ENCODE data around the gene PDZD7. TPM values are rescaled to one million over a fixed set of nuclear protein-coding genes. Genes with fewer than 3 reads are reported as not detected.
A peak's percentile ranks its signal among the peaks of the same experiment; 100 is the strongest.

The PDZD7 gene
- total and polyA plus RNA-seq, 9 of the 15 experiments (the other 6 are each of a cell fraction or from before 2014, with no cell fraction given): 0.04 to 0.24 (median 0.08) TPM; not detected in 3

DNA sequence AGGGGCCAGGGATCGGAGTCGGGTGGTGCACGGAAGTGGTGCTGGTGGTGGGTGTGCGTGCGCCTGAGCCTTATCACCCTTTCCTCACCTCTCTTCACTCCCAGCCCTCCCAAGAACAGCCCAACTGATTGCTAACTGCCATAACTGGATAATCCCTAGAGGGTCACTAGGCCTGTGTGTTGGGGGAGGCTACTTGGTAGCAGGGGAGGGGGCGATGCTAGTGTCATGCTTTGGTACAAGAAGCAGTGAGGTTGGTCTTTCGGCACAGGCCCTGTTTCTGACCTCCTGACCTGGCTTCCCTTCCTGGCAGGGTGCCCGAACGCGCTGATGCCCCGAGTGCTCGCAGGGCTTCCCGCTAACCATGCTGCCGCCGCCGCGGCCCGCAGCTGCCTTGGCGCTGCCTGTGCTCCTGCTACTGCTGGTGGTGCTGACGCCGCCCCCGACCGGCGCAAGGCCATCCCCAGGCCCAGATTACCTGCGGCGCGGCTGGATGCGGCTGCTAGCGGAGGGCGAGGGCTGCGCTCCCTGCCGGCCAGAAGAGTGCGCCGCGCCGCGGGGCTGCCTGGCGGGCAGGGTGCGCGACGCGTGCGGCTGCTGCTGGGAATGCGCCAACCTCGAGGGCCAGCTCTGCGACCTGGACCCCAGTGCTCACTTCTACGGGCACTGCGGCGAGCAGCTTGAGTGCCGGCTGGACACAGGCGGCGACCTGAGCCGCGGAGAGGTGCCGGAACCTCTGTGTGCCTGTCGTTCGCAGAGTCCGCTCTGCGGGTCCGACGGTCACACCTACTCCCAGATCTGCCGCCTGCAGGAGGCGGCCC is 31.5 kb upstream of the PDZD7 start (continued):
- TF ChIP-seq MTA3 (IDR thresholded peaks at IDR 0.05; ENCODE audit: borderline replicate concordance) (peak; percentile 77), CAMTA2 (CRISPR knock-in tag; conservative IDR thresholded peaks at IDR 0.05) (no peak), POU5F1 (IDR thresholded peaks at IDR 0.05; ENCODE audit: borderline replicate concordance, low read depth, low read length, partially characterized antibody) (no peak), NFIX (CRISPR knock-in tag; IDR thresholded peaks at IDR 0.05; ENCODE audit: low read depth) (no peak), SOX6 (IDR thresholded peaks at IDR 0.05) (0 out of 2 replicates have a peak, but pooled peaks have one; percentile 36), HIVEP1 (CRISPR knock-in tag; IDR thresholded peaks at IDR 0.05) (no peak), SREBF2 (CRISPR knock-in tag; IDR thresholded peaks at IDR 0.05) (no peak), ZNF75A (CRISPR knock-in tag; IDR thresholded peaks at IDR 0.05) (no peak), ILK (tag; IDR thresholded peaks at IDR 0.05; ENCODE audit: borderline replicate concordance, low read depth) (no peak), SMAD2 (IDR thresholded peaks at IDR 0.05; ENCODE audit: low read depth, low read length) (no peak), NCOR1 (IDR thresholded peaks at IDR 0.05) (no peak), ZNF785 (CRISPR knock-in tag; IDR thresholded peaks at IDR 0.05) (no peak), TBL1XR1 (IDR thresholded peaks at IDR 0.05; ENCODE audit: low read length in 2 of 2) (no peak), HDAC2 (IDR thresholded peaks at IDR 0.05) (no peak)
- TF ChIP-seq, protein P1, sequence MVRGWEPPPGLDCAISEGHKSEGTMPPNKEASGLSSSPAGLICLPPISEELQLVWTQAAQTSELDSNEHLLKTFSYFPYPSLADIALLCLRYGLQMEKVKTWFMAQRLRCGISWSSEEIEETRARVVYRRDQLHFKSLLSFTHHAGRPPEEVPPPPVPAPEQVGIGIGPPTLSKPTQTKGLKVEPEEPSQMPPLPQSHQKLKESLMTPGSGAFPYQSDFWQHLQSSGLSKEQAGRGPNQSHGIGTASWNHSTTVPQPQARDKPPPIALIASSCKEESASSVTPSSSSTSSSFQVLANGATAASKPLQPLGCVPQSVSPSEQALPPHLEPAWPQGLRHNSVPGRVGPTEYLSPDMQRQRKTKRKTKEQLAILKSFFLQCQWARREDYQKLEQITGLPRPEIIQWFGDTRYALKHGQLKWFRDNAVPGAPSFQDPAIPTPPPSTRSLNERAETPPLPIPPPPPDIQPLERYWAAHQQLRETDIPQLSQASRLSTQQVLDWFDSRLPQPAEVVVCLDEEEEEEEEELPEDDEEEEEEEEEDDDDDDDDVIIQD (CRISPR knock-in tag; IDR thresholded peaks at IDR 0.05): no peak
- TF ChIP-seq, protein P2, sequence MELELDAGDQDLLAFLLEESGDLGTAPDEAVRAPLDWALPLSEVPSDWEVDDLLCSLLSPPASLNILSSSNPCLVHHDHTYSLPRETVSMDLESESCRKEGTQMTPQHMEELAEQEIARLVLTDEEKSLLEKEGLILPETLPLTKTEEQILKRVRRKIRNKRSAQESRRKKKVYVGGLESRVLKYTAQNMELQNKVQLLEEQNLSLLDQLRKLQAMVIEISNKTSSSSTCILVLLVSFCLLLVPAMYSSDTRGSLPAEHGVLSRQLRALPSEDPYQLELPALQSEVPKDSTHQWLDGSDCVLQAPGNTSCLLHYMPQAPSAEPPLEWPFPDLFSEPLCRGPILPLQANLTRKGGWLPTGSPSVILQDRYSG (tag; conservative IDR thresholded peaks at IDR 0.05; ENCODE audit: low read depth): 0 out of 2 replicates have a peak, but pooled peaks have one; percentile 41
- TF ChIP-seq, protein P3, sequence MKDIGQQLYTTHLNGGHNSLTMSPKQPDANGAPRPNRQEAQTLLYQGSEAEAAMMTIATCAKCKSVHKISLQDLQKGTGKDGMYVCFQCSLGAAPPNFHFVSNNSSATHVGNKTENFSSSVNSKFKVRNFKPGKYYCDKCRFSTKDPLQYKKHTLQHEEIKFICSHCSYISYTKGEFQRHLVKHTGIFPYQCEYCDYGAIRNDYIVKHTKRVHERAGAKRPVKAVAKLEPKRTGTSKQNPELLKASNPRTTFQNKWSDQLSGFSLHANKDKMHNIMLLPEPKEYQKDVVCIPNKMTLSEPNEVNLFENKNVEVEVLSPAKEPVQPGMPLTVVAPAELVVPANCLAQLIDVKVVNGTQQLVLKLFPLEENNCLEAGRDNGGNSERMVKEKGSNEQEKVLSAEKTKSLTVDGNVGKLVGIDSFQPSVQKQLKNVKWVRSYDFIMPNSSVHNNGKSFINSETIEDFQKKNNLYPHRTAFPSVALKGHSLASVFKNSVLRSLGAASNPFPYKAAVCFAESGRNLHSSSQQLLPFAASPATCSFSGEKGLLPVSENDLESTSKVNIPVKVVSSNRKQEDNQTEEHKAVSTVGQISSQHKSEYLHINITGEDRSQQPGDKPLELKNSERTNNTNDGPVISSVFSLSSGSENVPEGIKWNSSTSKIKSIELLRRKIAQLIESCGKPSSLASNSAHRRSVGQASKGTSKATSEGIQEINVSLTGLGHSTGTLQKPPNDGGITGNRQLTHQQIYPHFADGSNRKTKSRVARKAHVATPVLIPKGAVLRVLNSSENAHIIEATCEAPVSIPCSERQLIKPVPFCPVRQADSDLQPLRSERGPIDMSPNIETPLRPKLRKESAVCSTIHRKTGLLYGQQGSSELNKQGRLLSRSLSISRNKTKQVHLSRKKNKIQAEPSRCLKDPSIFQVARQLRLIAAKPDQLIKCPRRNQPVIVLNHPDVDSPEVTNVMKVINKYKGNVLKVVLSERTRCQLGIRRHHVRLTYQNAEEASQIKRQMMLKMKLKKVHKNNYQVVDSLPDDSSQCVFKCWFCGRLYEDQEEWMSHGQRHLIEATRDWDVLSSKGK (CRISPR knock-in tag; IDR thresholded peaks at IDR 0.05): no peak
- TF ChIP-seq, protein P4, sequence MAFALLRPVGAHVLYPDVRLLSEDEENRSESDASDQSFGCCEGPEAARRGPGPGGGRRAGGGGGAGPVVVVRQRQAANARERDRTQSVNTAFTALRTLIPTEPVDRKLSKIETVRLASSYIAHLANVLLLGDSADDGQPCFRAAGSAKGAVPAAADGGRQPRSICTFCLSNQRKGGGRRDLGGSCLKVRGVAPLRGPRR (CRISPR knock-in tag; IDR thresholded peaks at IDR 0.05): no peak
- TF ChIP-seq, protein P5, sequence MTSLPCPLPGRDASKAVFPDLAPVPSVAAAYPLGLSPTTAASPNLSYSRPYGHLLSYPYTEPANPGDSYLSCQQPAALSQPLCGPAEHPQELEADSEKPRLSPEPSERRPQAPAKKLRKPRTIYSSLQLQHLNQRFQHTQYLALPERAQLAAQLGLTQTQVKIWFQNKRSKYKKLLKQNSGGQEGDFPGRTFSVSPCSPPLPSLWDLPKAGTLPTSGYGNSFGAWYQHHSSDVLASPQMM (CRISPR knock-in tag; IDR thresholded peaks at IDR 0.05): no peak
- TF ChIP-seq, protein P6, sequence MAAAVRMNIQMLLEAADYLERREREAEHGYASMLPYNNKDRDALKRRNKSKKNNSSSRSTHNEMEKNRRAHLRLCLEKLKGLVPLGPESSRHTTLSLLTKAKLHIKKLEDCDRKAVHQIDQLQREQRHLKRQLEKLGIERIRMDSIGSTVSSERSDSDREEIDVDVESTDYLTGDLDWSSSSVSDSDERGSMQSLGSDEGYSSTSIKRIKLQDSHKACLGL (CRISPR knock-in tag; IDR thresholded peaks at IDR 0.05; ENCODE audit: borderline replicate concordance, poor library complexity, severe bottlenecking): no peak
